Measurements from ENCODE around the gene ZNF778. TPM values are rescaled to one million over a fixed set of nuclear protein-coding genes. Genes with fewer than 3 reads are reported as not detected.

ZNF778 gene
- total and polyA plus RNA-seq, 2 of the 13 experiments (the other 11 are each of a cell fraction or from before 2014, with no cell fraction given): 3.8 to 7.2 TPM

- H4K20me1 ChIP-seq (ENCODE audit: insufficient read depth, low read length): 0 out of 2 replicates have a peak, but pooled peaks cover 4% of the 10 kb centered on the region
- no peak for DNase-seq (ENCODE audit: low spot score)
- H3K4me2 ChIP-seq (ENCODE audit: low read depth, low read length): no peak overlapping the region
- intact Hi-C loops (cut with micrococcal nuclease; ENCODE audit: unreplicated experiment) (no loop called here), in situ Hi-C loops (cut with HindIII; ENCODE audit: extremely low pct_ligation_motif_present, low pct_unique_long_range_greater_than_20kb) (no loop called here)
- POLR2A ChIA-PET: no interaction called here
- no TSS peak for BruUV-seq (replicated peaks)
- H3K27ac ChIP-seq (ENCODE audit: extremely low read length, insufficient read depth, low read length): no peak overlapping the region
- no peak overlapping the region for H2AFZ ChIP-seq (ENCODE audit: low read length)
- peaks cover 22% of the 10 kb centered on the region for H3K79me2 ChIP-seq (ENCODE audit: insufficient read depth, low read length)
- H3K36me3 ChIP-seq (replicated peaks in 1 of 2; ENCODE audit: control insufficient read depth in 1 of 2, insufficient read depth in 2 of 2, low read length in 2 of 2): peaks cover 0 to 3% of the 10 kb centered on the region in 2 experiments; a peak in 1 of 5 replicates
- FAIRE-seq: no peak
- WGBS (ENCODE audit: low lambda C conversion rate): 94% methylated on average over 17 of the region's 21 CpGs
- H3K4me3 ChIP-seq (replicated peaks in 1 of 3; ENCODE audit: insufficient read depth in 1 of 3, low read depth in 2 of 3, low read length in 3 of 3): no peak overlapping the region
- peaks cover 47% of the 10 kb centered on the region for H3K4me1 ChIP-seq (ENCODE audit: insufficient read depth, low read length)
- H3K9ac ChIP-seq (ENCODE audit: insufficient read depth, low read depth, low read length): no peak overlapping the region
- CTCF ChIA-PET (ENCODE audit: low intra/inter-chr PET ratio, low total read pairs): no interaction called here
- no peaks in the 10 kb centered on the region; a peak in 2 of 5 replicates for H3K27me3 ChIP-seq (ENCODE audit: control insufficient read depth in 1 of 2, insufficient read depth in 2 of 2, low read length in 2 of 2)
- ATAC-seq: no peak
- no peaks in the 10 kb centered on the region for H3K9me3 ChIP-seq (ENCODE audit: low read length)
- TF ChIP-seq NFE2L1 (CRISPR knock-in tag; IDR thresholded peaks at IDR 0.05; ENCODE audit: borderline replicate concordance): no peak
- TF ChIP-seq HNRNPLL (IDR thresholded peaks at IDR 0.05; ENCODE audit: low read depth, low read length, poor library complexity, severe bottlenecking): peak; percentile 20
- peak; percentile 90 for TF ChIP-seq AGO2 (optimal IDR thresholded peaks at IDR 0.05; ENCODE audit: low read depth, low read length)
- peak; percentile 75 for TF ChIP-seq RBFOX2 (IDR thresholded peaks at IDR 0.05; ENCODE audit: low read depth, low read length)
- TF ChIP-seq ZNF768 (CRISPR knock-in tag; IDR thresholded peaks at IDR 0.05): peak; percentile 6; the same call in 1 of the 2 replicates
- TF ChIP-seq MXD1 (CRISPR knock-in tag; IDR thresholded peaks at IDR 0.05): 0 out of 2 replicates have a peak, but pooled peaks have one; percentile 21
- TF ChIP-seq PHF8 (CRISPR knock-in tag; IDR thresholded peaks at IDR 0.05): no peak
- 0 out of 2 replicates have a peak, but pooled peaks have one; percentile 15 for TF ChIP-seq ZFY (CRISPR knock-in tag; IDR thresholded peaks at IDR 0.05)
These were observed 21.9 kb upstream of the ZNF778 start for GRCh38 chr16:89195521-89196171.

Measured in HepG2 (cell line).